Stimulated activated CD8-positive, alpha-beta memory T cell treated with anti-CD3 and anti-CD28 coated beads, Interleukin-15, amount 100 ng/mL, for 1 hour (primary cell): Measurements from ENCODE around the gene MRGPRF.

ENCODE experiments used
- DNase-seq: peaks from one replicate; pipeline ENCODE4 v3.0.0-alpha.2; 2020; ENCODE audit warnings: low read depth

Gene MRGPRF

GRCh38 chr11:69013009-69013951 is at the start of gene MRGPRF:
TSS of gene MRGPRF (minus strand) at chr11:69013246. CDS start at chr11:69009901, 3,345 bp downstream.
- DNase-seq = no peak

- DNase-seq = no peak
Measured at GRCh38 chr11:69062169-69062855, 49.3 kb upstream of the MRGPRF start.

GRCh38 chr11:69061713-69062053 is 48.6 kb upstream of the MRGPRF start:
- no peak for DNase-seq

GRCh38 chr11:69060806-69061712 is 48.0 kb upstream of the MRGPRF start:
- no peak for DNase-seq

- no peak for DNase-seq
Measured at GRCh38 chr11:69059985-69060384, 46.9 kb upstream of the MRGPRF start.

- no peak for DNase-seq
Measured at GRCh38 chr11:69059429-69059828, 46.4 kb upstream of the MRGPRF start.

- no peak for DNase-seq
Measured at GRCh38 chr11:69058511-69059270, 45.6 kb upstream of the MRGPRF start.

GRCh38 chr11:69057801-69058200 is 44.8 kb upstream of the MRGPRF start:
- no peak for DNase-seq

GRCh38 chr11:69057236-69057635 is 44.2 kb upstream of the MRGPRF start:
- no peak for DNase-seq

GRCh38 chr11:69055598-69056516 is 42.8 kb upstream of the MRGPRF start:
- DNase-seq = no peak

GRCh38 chr11:69055212-69055586 is 42.2 kb upstream of the MRGPRF start:
- no peak for DNase-seq

GRCh38 chr11:69054397-69055211 is 41.6 kb upstream of the MRGPRF start:
- no peak for DNase-seq

GRCh38 chr11:69053546-69054396 is 40.7 kb upstream of the MRGPRF start:
- no peak for DNase-seq

- DNase-seq = no peak
Measured at GRCh38 chr11:69053169-69053477, 40.1 kb upstream of the MRGPRF start.

GRCh38 chr11:69052343-69053168 is 39.5 kb upstream of the MRGPRF start:
- no peak for DNase-seq

- no peak for DNase-seq
Measured at GRCh38 chr11:69051381-69052342, 38.6 kb upstream of the MRGPRF start.
